NCI-H1092 (cell line): ENCODE measurements around the gene DENND2C.
"Not testable (repeated sequence)": the region's sequence is repeated elsewhere in the genome, so short reads cannot be mapped to it uniquely, and the experiment has no call there.

Source experiments
- DNase-seq: peaks from one replicate; lab custom pipeline; 2025; lab: John Stamatoyannopoulos, UW

DENND2C gene

GRCh38 chr1:114595602-114596001, 74.2 kb downstream of the DENND2C start:
- DNase-seq: no peak

- DNase-seq: no peak
Measured at GRCh38 chr1:114594046-114594445, 75.8 kb downstream of the DENND2C start.

- DNase-seq: no peak
Measured at GRCh38 chr1:114589122-114589521, 80.7 kb downstream of the DENND2C start.

GRCh38 chr1:114588196-114588689, 81.6 kb downstream of the DENND2C start:
- no peak for DNase-seq

GRCh38 chr1:114587203-114587991, 82.5 kb downstream of the DENND2C start:
- DNase-seq: no peak

- DNase-seq: no peak
Measured at GRCh38 chr1:114586513-114587047, 83.3 kb downstream of the DENND2C start.

- DNase-seq: no peak
Measured at GRCh38 chr1:114585231-114585630, 84.6 kb downstream of the DENND2C start.

GRCh38 chr1:114581335-114582287, 88.2 kb downstream of the DENND2C start, which contains the start of gene BCAS2:
BCAS2 (minus strand) TSS chr1:114581615; CDS start chr1:114581591, 24 bp downstream.
- DNase-seq: peak; percentile 95

GRCh38 chr1:114574365-114574764, 95.5 kb downstream of the DENND2C start:
- no peak for DNase-seq

GRCh38 chr1:114564141-114564540, 105.7 kb downstream of the DENND2C start:
- DNase-seq: no peak

- DNase-seq: not testable (repeated sequence)
Measured at GRCh38 chr1:114562978-114563510, 106.8 kb downstream of the DENND2C start.

- DNase-seq: no peak
Measured at GRCh38 chr1:114561333-114561732, 108.5 kb downstream of the DENND2C start.

- DNase-seq: no peak
Measured at GRCh38 chr1:114559356-114559755, 110.5 kb downstream of the DENND2C start.

GRCh38 chr1:114558544-114558943, 111.3 kb downstream of the DENND2C start:
- no peak for DNase-seq

GRCh38 chr1:114554577-114554976, 115.3 kb downstream of the DENND2C start:
- DNase-seq: no peak

GRCh38 chr1:114552106-114552639, 117.7 kb downstream of the DENND2C start:
- no peak for DNase-seq

- DNase-seq: no peak
Measured at GRCh38 chr1:114551400-114551799, 118.4 kb downstream of the DENND2C start.

- DNase-seq: no peak
Measured at GRCh38 chr1:114550336-114550735, 119.5 kb downstream of the DENND2C start.

- DNase-seq: no peak
Measured at GRCh38 chr1:114549137-114549536, 120.7 kb downstream of the DENND2C start.

- DNase-seq: no peak
Measured at GRCh38 chr1:114547076-114547475, 122.8 kb downstream of the DENND2C start.

- DNase-seq: no peak
Measured at GRCh38 chr1:114545796-114546195, 124.1 kb downstream of the DENND2C start.

- no peak for DNase-seq
Measured at GRCh38 chr1:114545315-114545714, 124.5 kb downstream of the DENND2C start.
